H1 (cell line): ENCODE data around the gene PPP1R15B. TPM values are rescaled to one million over a fixed set of nuclear protein-coding genes. Genes with fewer than 3 reads are reported as not detected.

Experiments
- CBX5 ChIP-seq: fragments of 300-800, 300-1000 bp; sonication (generic); IDR thresholded peaks from 2 replicates; pipeline ENCODE4 v1.7.1; 2016; ENCODE audit warnings: antibody characterized with exemption, low read length, low read depth
- EGR1 ChIP-seq: IDR thresholded peaks from 2 replicates; pipeline ENCODE4 v1.6.1; 2011; ENCODE audit warnings: low read depth, low read length, borderline replicate concordance
- GABPA ChIP-seq: IDR thresholded peaks from 2 replicates; pipeline ENCODE4 v1.6.1; 2011; ENCODE audit warnings: mild to moderate bottlenecking, low read length, moderate library complexity, borderline replicate concordance; ENCODE audit not compliant: insufficient read depth
- POU5F1 ChIP-seq: IDR thresholded peaks from 2 replicates; pipeline ENCODE4 v1.6.1; 2011; ENCODE audit warnings: low read depth, mild to moderate bottlenecking, low read length, moderate library complexity
- RFX5 ChIP-seq: IDR thresholded peaks from 2 replicates; pipeline ENCODE4 v1.6.1; 2011; ENCODE audit warnings: low read depth, low read length, improper control_type of control experiment, borderline replicate concordance
- RNF2 ChIP-seq: fragments of 200-900, 300-1000 bp; sonication (generic); IDR thresholded peaks from 2 replicates; pipeline ENCODE4 v1.7.1; 2016; ENCODE audit warnings: borderline replicate concordance, low read depth, mild to moderate bottlenecking, antibody characterized with exemption, low read length; ENCODE audit not compliant: poor library complexity, severe bottlenecking; ENCODE audit errors: missing control alignments
- SP2 ChIP-seq: IDR thresholded peaks from 2 replicates; pipeline ENCODE4 v1.6.1; 2012; ENCODE audit warnings: mild to moderate bottlenecking, low read length, inconsistent platforms
- TAF1 ChIP-seq: IDR thresholded peaks from 2 replicates; pipeline ENCODE4 v1.6.1; 2011; ENCODE audit warnings: mild to moderate bottlenecking, low read depth, low read length
- polyA plus RNA-seq, 7 experiments: library from polyadenylated mRNA; depleted of rRNA in 3 of 7; stranded (reverse) in 5 of 7; unstranded in 2 of 7; fragments of >200 nt in 5 of 7; fragments of 200-250 nt in 2 of 7; gene quantifications; 1 replicate in 5 of 7; 2 replicates in 1 of 7; 4 replicates in 1 of 7; pipeline versions ENCODE4 v1.2.1 to v1.2.3, GENCODE V29; 2011 to 2013; ENCODE audit warnings: missing spikeins in 2 of 7, mixed read lengths in 2 of 7
- total RNA-seq: library from RNA; stranded (reverse); fragmentation: NEBNext Ultra II Directional; extraction: Animal tissue kit (Norgen Biotek cat#: 25700); gene quantifications from 2 replicates; pipeline ENCODE4 v1.2.1, GENCODE V29; 2021
- TF ChIP-seq, protein P1 (sequence below): fragments of 300-600 bp; sonication (generic); IDR thresholded peaks from 2 replicates; pipeline ENCODE4 v1.7.1; 2012; ENCODE audit warnings: low read length, moderate library complexity, mild to moderate bottlenecking, inconsistent platforms; ENCODE audit not compliant: insufficient replicate concordance
- TF ChIP-seq, protein P2 (sequence below): IDR thresholded peaks from 2 replicates; pipeline ENCODE4 v1.6.1; 2012; ENCODE audit warnings: inconsistent platforms

PPP1R15B gene
- total and polyA plus RNA-seq, 2 of the 8 experiments (the other 6 are each of a cell fraction or from before 2014, with no cell fraction given): 14.4 to 72.2 TPM

DNA sequence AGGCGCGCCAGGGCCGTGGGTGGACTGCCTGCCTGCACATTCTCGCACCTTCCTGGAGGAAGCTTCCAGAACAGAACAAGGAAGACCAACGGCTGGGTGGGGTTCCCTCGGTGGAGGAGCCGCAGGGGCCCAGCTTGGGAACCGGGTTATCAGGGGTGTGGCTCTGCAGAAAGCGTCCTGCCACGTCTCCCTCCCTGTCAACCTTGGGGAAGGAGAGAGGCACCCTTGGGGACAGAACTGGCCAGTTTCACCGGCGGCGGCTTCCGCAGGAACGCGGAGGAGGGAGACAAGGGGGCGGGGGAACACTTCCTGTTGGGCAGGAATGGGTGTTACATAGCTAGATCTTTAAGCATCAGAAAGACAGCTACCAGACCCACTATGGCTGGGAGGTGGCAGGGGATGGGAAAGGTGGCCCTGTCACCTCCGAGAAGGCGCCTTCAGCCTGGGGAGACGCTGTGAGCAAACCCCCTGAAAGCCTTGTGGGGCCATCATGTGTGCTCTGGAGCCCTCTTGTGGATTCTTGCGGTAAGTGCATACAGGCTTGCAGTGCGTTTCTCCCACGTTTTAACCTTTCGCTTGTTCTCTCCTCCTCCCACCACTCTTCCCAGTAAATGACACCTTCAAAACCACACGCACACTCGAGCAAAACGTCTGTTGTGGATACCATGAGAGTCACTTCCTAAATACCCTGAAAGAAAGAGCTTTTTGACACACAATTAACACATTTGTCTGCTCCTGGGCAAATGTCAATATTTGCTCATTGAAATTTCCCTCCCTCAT is 48.1 kb downstream of the PPP1R15B start (continued):
- TF ChIP-seq POU5F1: no peak
- TF ChIP-seq CBX5: no peak
- TF ChIP-seq, protein P1, sequence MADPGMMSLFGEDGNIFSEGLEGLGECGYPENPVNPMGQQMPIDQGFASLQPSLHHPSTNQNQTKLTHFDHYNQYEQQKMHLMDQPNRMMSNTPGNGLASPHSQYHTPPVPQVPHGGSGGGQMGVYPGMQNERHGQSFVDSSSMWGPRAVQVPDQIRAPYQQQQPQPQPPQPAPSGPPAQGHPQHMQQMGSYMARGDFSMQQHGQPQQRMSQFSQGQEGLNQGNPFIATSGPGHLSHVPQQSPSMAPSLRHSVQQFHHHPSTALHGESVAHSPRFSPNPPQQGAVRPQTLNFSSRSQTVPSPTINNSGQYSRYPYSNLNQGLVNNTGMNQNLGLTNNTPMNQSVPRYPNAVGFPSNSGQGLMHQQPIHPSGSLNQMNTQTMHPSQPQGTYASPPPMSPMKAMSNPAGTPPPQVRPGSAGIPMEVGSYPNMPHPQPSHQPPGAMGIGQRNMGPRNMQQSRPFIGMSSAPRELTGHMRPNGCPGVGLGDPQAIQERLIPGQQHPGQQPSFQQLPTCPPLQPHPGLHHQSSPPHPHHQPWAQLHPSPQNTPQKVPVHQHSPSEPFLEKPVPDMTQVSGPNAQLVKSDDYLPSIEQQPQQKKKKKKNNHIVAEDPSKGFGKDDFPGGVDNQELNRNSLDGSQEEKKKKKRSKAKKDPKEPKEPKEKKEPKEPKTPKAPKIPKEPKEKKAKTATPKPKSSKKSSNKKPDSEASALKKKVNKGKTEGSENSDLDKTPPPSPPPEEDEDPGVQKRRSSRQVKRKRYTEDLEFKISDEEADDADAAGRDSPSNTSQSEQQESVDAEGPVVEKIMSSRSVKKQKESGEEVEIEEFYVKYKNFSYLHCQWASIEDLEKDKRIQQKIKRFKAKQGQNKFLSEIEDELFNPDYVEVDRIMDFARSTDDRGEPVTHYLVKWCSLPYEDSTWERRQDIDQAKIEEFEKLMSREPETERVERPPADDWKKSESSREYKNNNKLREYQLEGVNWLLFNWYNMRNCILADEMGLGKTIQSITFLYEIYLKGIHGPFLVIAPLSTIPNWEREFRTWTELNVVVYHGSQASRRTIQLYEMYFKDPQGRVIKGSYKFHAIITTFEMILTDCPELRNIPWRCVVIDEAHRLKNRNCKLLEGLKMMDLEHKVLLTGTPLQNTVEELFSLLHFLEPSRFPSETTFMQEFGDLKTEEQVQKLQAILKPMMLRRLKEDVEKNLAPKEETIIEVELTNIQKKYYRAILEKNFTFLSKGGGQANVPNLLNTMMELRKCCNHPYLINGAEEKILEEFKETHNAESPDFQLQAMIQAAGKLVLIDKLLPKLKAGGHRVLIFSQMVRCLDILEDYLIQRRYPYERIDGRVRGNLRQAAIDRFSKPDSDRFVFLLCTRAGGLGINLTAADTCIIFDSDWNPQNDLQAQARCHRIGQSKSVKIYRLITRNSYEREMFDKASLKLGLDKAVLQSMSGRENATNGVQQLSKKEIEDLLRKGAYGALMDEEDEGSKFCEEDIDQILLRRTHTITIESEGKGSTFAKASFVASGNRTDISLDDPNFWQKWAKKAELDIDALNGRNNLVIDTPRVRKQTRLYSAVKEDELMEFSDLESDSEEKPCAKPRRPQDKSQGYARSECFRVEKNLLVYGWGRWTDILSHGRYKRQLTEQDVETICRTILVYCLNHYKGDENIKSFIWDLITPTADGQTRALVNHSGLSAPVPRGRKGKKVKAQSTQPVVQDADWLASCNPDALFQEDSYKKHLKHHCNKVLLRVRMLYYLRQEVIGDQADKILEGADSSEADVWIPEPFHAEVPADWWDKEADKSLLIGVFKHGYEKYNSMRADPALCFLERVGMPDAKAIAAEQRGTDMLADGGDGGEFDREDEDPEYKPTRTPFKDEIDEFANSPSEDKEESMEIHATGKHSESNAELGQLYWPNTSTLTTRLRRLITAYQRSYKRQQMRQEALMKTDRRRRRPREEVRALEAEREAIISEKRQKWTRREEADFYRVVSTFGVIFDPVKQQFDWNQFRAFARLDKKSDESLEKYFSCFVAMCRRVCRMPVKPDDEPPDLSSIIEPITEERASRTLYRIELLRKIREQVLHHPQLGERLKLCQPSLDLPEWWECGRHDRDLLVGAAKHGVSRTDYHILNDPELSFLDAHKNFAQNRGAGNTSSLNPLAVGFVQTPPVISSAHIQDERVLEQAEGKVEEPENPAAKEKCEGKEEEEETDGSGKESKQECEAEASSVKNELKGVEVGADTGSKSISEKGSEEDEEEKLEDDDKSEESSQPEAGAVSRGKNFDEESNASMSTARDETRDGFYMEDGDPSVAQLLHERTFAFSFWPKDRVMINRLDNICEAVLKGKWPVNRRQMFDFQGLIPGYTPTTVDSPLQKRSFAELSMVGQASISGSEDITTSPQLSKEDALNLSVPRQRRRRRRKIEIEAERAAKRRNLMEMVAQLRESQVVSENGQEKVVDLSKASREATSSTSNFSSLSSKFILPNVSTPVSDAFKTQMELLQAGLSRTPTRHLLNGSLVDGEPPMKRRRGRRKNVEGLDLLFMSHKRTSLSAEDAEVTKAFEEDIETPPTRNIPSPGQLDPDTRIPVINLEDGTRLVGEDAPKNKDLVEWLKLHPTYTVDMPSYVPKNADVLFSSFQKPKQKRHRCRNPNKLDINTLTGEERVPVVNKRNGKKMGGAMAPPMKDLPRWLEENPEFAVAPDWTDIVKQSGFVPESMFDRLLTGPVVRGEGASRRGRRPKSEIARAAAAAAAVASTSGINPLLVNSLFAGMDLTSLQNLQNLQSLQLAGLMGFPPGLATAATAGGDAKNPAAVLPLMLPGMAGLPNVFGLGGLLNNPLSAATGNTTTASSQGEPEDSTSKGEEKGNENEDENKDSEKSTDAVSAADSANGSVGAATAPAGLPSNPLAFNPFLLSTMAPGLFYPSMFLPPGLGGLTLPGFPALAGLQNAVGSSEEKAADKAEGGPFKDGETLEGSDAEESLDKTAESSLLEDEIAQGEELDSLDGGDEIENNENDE: no peak
- TF ChIP-seq GABPA: no peak
- no peak for TF ChIP-seq RNF2
- TF ChIP-seq SP2: no peak
- no peak for TF ChIP-seq RFX5
- TF ChIP-seq, protein P2, sequence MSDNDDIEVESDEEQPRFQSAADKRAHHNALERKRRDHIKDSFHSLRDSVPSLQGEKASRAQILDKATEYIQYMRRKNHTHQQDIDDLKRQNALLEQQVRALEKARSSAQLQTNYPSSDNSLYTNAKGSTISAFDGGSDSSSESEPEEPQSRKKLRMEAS: peak; percentile 50; the same call in 1 of the 2 replicates
- peak; percentile 5; the same call in 1 of the 2 replicates for TF ChIP-seq EGR1
- TF ChIP-seq TAF1: no peak
